Testis (tissue), 3 donors: ENCODE data around the gene MT1B. TPM values are rescaled to one million over a fixed set of nuclear protein-coding genes. Genes with fewer than 3 reads are reported as not detected.
A peak's percentile ranks its signal among the peaks of the same experiment; 100 is the strongest.
"Not testable (repeated sequence)": the region's sequence is repeated elsewhere in the genome, so short reads cannot be mapped to it uniquely, and the experiment has no call there.

ENCODE experiments used
- DNase-seq: peaks from one replicate; pipeline ENCODE4 v3.0.0-alpha.2; 2019
- H3K27ac ChIP-seq, 2 donors: fragments of 200-600 bp; sonication (generic); one replicate each; pipeline ENCODE4 v1.5.1; 2019
- H3K27me3 ChIP-seq: fragments of 200-600 bp; sonication (generic); one replicate; pipeline ENCODE4 v1.5.1; 2019
- H3K36me3 ChIP-seq: fragments of 200-600 bp; sonication (generic); one replicate; pipeline ENCODE4 v1.5.1; 2017; ENCODE audit warnings: low read depth; ENCODE audit errors: missing control alignments
- H3K4me1 ChIP-seq: fragments of 200-600 bp; sonication (generic); one replicate; pipeline ENCODE4 v1.5.1; 2019
- H3K4me3 ChIP-seq, 2 donors: fragments of 200-600 bp; sonication (generic); one replicate each; pipeline ENCODE4 v1.5.1; 2017 to 2019
- H3K9me3 ChIP-seq: fragments of 200-600 bp; sonication (generic); one replicate; pipeline ENCODE4 v1.5.1; 2017
- CTCF ChIP-seq, 3 experiments: fragments of 450-650 bp in 2 of 3; fragments of 200-600 bp in 1 of 3; sonication (generic) in 1 of 3; IDR thresholded peaks; one replicate each; pipeline ENCODE4 v1.5.1; 2016 to 2019; ENCODE audit warnings: antibody characterized with exemption in 3 of 3, mild to moderate bottlenecking in 2 of 3, moderate library complexity in 1 of 3
- POLR2A ChIP-seq: fragments of 450-650 bp; IDR thresholded peaks from one replicate; pipeline ENCODE4 v1.6.1; 2017; ENCODE audit warnings: antibody characterized with exemption, mild to moderate bottlenecking, moderate library complexity
- WGBS, 2 donors: methylation state at CpG; one replicate each; pipeline ENCODE4 v1.1.5; 2018; 5-methylcytosine and 5-hydroxymethylcytosine counted together
- intact Hi-C: fragments of 100-400 bp; cut with DNase I; formaldehyde crosslinking; loops from one replicate; pipeline ENCODE4 v1.15.1; 2023; ENCODE audit warnings: low total_unique reads
- polyA plus RNA-seq: library from polyadenylated mRNA; stranded (reverse); fragments of 350-450 nt; fragmentation: Illumina TruSeq; extraction: RNeasy Lipid Tissue Mini Kit (QIAGEN cat#74804); gene quantifications from one replicate; pipeline ENCODE4 v1.2.3, GENCODE V29; 2014; ENCODE audit warnings: low read depth, low replicate concordance; ENCODE audit not compliant: insufficient read depth
- total RNA-seq, 2 donors: library from RNA; depleted of rRNA; stranded (reverse); fragments of >200 nt; gene quantifications; one replicate each; pipeline ENCODE4 v1.2.3, GENCODE V29; 2016

MT1B gene
- total and polyA plus RNA-seq, 3 donors from 2014 or later: not detected

GRCh38 chr16:56664506-56664905 lies 12.8 kb downstream of the MT1B start:
- H3K4me1 ChIP-seq: peaks cover 7% of the 10 kb centered on the region
- H3K27ac ChIP-seq: no peak overlapping the region
- intact Hi-C loops: no loop called here
- no peaks in the 10 kb centered on the region for H3K9me3 ChIP-seq
- no peak overlapping the region for H3K4me3 ChIP-seq
- no peaks in the 10 kb centered on the region for H3K27me3 ChIP-seq
- TF ChIP-seq CTCF (IDR thresholded peaks at IDR 0.05) (no peak), POLR2A (no peak)
- no peak for DNase-seq
- WGBS, 2 donors: 92 to 93% methylated on average over 1 of the region's 1 CpG
- no peaks in the 10 kb centered on the region for H3K36me3 ChIP-seq

- DNase-seq: peak; percentile 67
Observed at GRCh38 chr16:56665286-56666261, 13.9 kb downstream of the MT1B start.

GRCh38 chr16:56667581-56668571 lies 16.2 kb downstream of the MT1B start, which contains the start of gene MT1G:
MT1G (minus strand) TSS chr16:56668065; CDS start chr16:56667993, 72 bp downstream.
- H3K9me3 ChIP-seq: no peaks in the 10 kb centered on the region
- no peak within 1 kb of the TSS for H3K27ac ChIP-seq
- TF ChIP-seq POLR2A (no peak), CTCF (IDR thresholded peaks at IDR 0.05) (no peak)
- H3K27me3 ChIP-seq: no peaks in the 10 kb centered on the region
- 23 to 35% methylated on average over 19 to 46 of the region's 46 CpGs for WGBS, 2 donors
- DNase-seq: no peak
- peaks cover 6% of the 10 kb centered on the region for H3K4me1 ChIP-seq
- no peaks in the 10 kb centered on the region for H3K36me3 ChIP-seq
- intact Hi-C loops: no loop called here
- H3K4me3 ChIP-seq: no peak within 1 kb of the TSS

More at GRCh38 chr16:56665286-56666261, 13.9 kb downstream of the MT1B start:
- 57 to 60% methylated on average over 8 of the region's 8 CpGs for WGBS, 2 donors
- H3K4me1 ChIP-seq, H3K36me3 ChIP-seq, H3K27me3 ChIP-seq, intact Hi-C loops, H3K27ac ChIP-seq, H3K4me3 ChIP-seq, H3K9me3 ChIP-seq: not testable (repeated sequence)

GRCh38 chr16:56669005-56669839 lies 17.5 kb downstream of the MT1B start, which contains the start of gene MT1H:
MT1H (plus strand) TSS chr16:56669814; CDS start chr16:56669885, 71 bp downstream.
- Histone ChIP-seq H3K27ac (no peak within 1 kb of the TSS), H3K9me3 (no peaks in the 10 kb centered on the region), H3K4me3 (no peak within 1 kb of the TSS), H3K27me3 (no peaks in the 10 kb centered on the region), H3K36me3 (no peaks in the 10 kb centered on the region), H3K4me1 (peaks cover 3% of the 10 kb centered on the region)
- intact Hi-C loops: no loop called here
- TF ChIP-seq CTCF (IDR thresholded peaks at IDR 0.05) (no peak), POLR2A (no peak)
- no peak for DNase-seq
- WGBS, 2 donors: 38 to 49% methylated on average over 26 to 37 of the region's 38 CpGs
